NCI-H748 treated with DMSO at 0.1 percent for 48 hours (cell line): ENCODE results near the gene LRP1B.

Experiments used
- DNase-seq: peaks from one replicate; lab custom pipeline; 2025; lab: John Stamatoyannopoulos, UW

Gene LRP1B

GRCh38 chr2:142041105-142041504 lies 89.7 kb downstream of the LRP1B start:
- no peak for DNase-seq

DNA sequence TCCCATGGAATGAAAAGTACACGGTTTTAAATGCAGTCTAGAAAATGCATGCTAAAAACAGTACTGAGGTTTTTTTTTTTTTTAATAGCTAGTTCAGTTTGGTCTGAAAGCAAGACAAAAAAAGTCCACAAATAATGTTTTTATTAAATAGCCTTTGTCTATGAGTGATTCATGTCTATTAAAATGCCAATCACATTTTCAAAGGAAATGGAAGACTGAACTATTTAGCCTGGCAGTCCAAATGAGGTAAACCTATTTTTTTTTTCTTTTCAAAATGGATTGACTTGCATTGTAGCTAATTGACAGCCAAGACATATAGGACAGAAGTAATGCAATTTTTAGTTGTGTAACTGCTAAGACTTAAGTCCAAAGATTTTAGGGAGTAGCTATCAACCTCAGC lies 90.3 kb downstream of the LRP1B start:
- DNase-seq: no peak

GRCh38 chr2:142038826-142039225 lies 92.0 kb downstream of the LRP1B start:
- no peak for DNase-seq

GRCh38 chr2:142037744-142038143 lies 93.1 kb downstream of the LRP1B start:
- no peak for DNase-seq

GRCh38 chr2:142037066-142037465 lies 93.8 kb downstream of the LRP1B start:
- DNase-seq: no peak

- DNase-seq: no peak
These were observed 97.4 kb downstream of the LRP1B start for GRCh38 chr2:142033393-142033792.

DNA sequence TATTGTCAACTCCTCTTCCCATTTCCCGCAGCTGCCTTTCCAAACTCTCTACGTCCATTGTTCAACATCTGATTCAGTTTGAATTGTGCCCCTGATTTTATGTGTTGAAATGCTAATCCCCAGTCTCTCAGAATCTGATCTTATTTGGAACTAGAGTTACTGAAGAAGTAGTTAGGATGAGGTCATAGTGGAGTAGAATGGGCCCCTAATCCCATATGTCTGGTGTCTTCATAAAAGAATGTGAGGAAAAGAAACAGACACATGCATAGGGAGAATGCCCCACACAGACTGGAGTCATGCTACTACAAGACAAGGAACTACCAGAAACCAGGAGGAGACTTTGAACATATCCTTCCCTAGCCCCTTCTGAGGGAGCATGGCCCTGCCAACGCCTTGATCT lies 99.2 kb downstream of the LRP1B start:
- no peak for DNase-seq

DNA sequence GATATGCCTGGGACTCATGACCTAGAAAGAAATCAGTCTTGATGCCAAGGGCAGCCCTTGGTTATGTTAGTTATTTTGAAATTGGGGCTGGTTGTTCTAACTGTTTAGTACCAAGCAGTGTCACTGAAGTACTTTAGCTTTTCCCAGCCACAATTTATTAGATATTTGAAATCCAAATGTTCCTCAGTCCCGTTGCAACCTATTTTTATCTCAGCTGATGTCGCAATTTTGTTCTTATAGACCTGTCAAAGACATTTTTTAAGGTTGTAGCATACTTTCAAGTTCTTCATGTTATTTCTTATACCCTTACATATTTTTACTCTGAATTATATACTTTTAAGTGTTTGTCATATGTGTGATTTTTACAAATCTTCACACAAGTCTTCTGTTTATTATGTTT lies 100.1 kb downstream of the LRP1B start:
- DNase-seq: no peak

DNA sequence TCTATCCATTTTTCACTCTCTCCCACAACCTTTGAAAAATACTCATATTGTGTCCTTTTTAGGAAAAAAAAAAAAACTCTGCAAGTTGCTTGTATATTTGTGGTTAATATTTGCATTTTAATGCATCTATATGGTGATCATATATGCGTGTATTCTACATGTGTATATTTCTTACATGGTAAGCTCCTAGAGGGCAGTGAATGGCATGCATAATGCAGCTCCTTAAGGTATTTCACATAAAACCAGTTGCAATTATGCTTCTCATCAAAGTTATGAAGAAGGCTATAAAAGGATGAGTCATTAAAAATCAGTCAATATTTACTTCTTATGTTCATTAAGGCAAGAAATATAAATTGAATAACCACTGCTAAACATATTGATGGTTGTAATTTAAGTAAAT lies 100.8 kb downstream of the LRP1B start:
- DNase-seq: no peak

DNA sequence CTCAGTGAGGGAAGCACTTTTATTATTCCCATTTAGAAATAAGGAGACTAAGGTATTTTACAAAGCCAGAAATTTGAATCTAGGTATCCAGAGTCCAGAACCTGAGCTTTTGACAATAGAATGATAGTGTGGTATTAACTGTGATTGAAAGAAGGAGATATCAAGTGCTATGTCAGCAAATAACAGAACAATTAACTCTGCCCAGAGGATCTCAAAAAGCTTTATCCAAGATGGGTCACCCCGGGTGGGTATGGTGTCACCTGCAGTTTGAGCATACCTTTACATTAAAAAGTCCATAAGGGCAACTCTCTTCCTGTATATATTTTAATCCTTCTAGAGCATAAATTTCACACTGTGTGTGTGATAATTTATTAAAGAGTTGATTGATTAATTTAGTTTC lies 105.4 kb downstream of the LRP1B start:
- DNase-seq: no peak

GRCh38 chr2:142020368-142020767 lies 110.4 kb downstream of the LRP1B start:
- DNase-seq: no peak

DNA sequence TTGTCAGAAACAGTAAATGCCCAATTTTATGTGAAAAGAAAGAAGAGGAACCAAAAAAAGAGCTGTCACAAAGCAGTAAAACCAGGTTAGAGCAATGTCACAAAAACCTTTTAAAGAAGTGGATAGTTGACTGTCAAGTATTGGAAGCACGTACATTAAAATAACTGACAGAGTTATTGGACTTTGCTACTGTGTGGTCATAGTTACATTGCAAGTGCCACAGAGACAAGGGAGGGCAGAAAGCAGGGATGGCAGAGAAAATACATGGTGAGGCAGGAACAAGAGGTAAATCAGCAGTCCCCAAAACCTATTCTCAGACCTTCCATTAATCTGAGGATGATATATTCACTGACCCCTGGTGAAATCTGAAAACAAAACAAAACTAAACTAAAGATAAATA lies 116.3 kb downstream of the LRP1B start:
- DNase-seq: no peak

DNA sequence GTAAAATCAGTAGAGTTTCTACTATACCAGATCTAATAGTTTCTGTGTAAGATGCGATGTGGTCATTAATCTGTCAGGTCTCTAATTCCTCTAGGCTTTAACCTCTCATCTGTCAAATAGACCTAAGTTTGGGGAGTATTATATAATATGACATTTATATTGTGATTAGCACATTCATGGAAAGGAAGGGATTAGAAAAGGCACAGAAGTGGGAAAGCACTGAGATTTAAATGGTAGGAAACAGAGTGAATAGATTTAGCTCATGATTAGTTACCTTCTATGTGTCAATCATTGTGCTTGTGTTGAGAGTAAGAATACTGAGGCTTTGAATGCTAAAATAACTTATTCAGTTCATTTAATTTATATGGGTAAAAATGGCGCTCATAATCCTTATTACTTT lies 118.0 kb downstream of the LRP1B start:
- DNase-seq: no peak

- no peak for DNase-seq
These were observed 120.1 kb downstream of the LRP1B start for GRCh38 chr2:142010477-142011270.

DNA sequence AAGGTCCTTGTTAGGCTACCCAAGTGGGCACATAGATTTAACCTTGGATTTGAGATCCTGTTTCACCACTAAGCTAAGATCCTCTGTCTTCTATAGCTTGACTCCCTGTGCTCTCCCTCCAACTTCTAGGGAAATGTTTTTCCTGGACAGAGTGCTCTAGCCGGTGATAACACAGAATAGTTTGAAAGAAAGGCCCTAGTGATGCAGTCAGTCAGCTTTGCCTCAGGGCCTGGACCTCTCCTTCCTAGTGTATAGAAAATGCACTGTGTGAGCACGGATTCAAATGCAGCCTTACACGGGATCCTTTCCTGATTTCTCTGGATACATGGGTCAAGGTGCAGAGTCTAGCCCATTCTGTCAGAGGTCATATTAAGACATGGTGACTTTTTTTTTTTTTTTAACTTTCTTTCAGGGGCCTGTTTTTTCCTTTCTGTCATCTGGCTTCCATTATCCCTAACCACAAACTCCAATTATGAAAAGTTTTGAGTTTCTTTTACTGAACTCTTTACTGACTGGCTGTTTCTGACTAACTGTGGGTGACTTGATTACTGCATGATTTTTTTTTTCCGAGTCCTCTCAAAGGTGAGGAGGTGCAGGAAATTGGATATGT lies 122.6 kb downstream of the LRP1B start:
- no peak for DNase-seq

- DNase-seq: no peak
These were observed 136.8 kb downstream of the LRP1B start for GRCh38 chr2:141994066-141994465.

DNA sequence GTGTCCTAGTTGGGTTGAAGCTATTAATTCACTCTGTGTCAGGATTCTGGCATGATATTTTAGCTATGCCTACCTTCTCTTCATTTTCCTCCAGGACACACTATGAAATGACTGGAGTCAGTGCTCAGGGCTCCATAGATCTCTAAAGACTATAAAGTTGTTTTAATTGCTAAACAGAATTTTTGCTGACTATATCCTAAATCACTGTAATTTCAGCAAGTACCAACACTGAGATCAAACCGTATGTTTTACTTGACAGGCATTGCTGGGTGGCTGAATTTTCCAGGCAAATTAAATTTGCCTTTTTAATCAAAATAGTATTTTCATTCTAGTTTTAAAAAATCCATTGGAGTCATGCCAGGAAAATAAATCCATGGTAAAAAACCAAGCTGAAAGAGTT lies 138.1 kb downstream of the LRP1B start:
- no peak for DNase-seq

DNA sequence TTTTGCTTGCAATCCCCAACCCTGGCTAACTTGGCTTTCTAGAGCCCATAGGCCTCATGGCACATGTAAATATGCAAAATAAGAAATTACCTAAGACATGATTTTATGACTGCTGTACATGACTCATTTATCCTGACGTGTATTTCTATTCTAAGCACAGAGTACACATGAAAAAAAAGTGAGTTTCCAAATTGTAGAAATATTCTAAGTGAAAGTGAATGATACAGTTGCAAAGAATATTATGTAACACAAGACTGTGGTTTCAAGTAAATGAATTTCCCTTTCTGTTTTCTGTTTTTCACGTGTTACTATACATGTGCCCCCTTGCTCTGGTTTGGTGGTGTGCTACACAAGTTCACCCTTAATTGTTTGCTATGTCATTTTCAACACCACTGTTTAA lies 162.4 kb downstream of the LRP1B start:
- DNase-seq: no peak

- DNase-seq: no peak
These were observed 162.8 kb downstream of the LRP1B start for GRCh38 chr2:141967980-141968379.

- DNase-seq: no peak
These were observed 163.3 kb downstream of the LRP1B start for GRCh38 chr2:141967503-141967902.

DNA sequence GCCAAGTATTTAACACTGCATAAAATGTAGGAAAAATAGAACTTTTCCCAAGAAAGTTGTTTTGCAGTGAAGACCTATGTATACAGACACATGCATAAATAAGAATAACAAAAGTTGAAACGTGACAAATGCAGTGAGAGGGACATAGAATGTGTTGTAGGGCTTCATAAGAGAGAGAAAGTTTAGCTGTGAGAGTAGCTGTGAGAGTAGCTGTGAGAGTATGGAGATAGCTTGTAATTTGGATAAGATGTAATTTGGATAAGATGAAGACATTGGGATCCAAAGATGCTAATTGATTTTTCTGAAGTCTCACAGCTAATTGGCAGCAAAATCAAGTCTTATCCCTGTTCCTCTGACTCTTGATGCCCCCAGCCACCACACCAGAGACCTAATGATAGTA lies 170.9 kb downstream of the LRP1B start:
- DNase-seq: no peak

GRCh38 chr2:141959016-141959415 lies 171.8 kb downstream of the LRP1B start:
- no peak for DNase-seq

- no peak for DNase-seq
These were observed 172.9 kb downstream of the LRP1B start for GRCh38 chr2:141957827-141958450.
